ENCODE results near the gene SRRM1.

- no peak for TF ChIP-seq CTCF (IDR thresholded peaks at IDR 0.05)
- no peak for TF ChIP-seq POLR2A (IDR thresholded peaks at IDR 0.05; ENCODE audit: low read depth)
- TF ChIP-seq POLR2AphosphoS5 (IDR thresholded peaks at IDR 0.05), result peak; percentile 74 to 81
These were observed 51.3 kb downstream of the SRRM1 start for GRCh38 chr1:24694380-24694843.

Measured in esophagus muscularis mucosa (tissue), 3 donors.